ENCODE data around the gene NDN.
A peak's percentile ranks its signal among the peaks of the same experiment; 100 is the strongest.
"Not testable (repeated sequence)": the region's sequence is repeated elsewhere in the genome, so short reads cannot be mapped to it uniquely, and the experiment has no call there.

NDN gene, protein sequence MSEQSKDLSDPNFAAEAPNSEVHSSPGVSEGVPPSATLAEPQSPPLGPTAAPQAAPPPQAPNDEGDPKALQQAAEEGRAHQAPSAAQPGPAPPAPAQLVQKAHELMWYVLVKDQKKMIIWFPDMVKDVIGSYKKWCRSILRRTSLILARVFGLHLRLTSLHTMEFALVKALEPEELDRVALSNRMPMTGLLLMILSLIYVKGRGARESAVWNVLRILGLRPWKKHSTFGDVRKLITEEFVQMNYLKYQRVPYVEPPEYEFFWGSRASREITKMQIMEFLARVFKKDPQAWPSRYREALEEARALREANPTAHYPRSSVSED

DNA sequence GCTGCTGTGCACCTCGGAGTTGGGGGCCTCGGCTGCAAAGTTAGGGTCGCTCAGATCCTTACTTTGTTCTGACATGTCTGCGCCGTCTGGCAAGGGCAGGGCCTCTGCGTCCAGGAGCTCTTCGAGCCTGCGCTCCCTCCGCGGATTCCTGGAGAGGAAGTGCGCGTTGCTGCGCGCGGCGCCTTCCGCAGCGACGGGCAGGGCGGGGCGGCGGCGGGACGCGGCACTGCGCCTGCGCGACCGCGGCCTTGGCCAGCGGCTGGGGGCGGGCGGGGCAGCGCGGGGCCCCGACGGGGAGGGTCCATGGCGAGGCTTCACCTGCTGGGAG is at the start of gene NDN:
Gene NDN (minus strand): TSS at position 163 of the 328 bp plus-strand sequence. CDS start 88 bp downstream, at position 75.
- TF ChIP-seq, protein P1, sequence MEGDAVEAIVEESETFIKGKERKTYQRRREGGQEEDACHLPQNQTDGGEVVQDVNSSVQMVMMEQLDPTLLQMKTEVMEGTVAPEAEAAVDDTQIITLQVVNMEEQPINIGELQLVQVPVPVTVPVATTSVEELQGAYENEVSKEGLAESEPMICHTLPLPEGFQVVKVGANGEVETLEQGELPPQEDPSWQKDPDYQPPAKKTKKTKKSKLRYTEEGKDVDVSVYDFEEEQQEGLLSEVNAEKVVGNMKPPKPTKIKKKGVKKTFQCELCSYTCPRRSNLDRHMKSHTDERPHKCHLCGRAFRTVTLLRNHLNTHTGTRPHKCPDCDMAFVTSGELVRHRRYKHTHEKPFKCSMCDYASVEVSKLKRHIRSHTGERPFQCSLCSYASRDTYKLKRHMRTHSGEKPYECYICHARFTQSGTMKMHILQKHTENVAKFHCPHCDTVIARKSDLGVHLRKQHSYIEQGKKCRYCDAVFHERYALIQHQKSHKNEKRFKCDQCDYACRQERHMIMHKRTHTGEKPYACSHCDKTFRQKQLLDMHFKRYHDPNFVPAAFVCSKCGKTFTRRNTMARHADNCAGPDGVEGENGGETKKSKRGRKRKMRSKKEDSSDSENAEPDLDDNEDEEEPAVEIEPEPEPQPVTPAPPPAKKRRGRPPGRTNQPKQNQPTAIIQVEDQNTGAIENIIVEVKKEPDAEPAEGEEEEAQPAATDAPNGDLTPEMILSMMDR (IDR thresholded peaks at IDR 0.05) = no peak
- H3K27ac ChIP-seq = peak within 1 kb of the TSS in 1 of 2 donors; percentile 58
- DNase-seq (ENCODE audit: low spot score) = no peak
- peak within 1 kb of the TSS; percentile 71 for H3K4me3 ChIP-seq

GRCh38 chr15:23736033-23736673 is 49.0 kb upstream of the NDN start:
- DNase-seq (ENCODE audit: low spot score) = no peak
- no peak overlapping the region for H3K27ac ChIP-seq
- TF ChIP-seq, protein P1 (IDR thresholded peaks at IDR 0.05) = no peak
- no peak overlapping the region for H3K4me3 ChIP-seq

DNA sequence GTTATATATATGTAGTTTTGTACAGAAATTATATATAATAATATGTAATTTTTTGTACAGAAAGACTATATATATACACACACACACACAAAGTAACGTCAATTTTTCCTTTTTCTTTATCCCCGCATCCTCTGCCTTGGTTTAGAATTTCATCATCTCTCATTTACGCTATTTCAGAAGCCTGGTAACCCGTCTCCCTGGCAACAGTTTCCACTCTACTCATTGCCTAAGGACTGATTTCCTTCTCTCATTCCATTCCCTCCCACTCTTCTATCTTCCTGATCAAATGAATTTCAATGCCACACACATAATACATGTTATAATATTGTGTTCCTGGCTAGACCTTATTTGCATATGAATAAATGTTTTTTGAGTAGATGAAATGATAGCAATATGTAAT is 47.8 kb upstream of the NDN start:
- TF ChIP-seq, protein P1 (IDR thresholded peaks at IDR 0.05) = no peak
- no peak overlapping the region for H3K4me3 ChIP-seq
- no peak for DNase-seq (ENCODE audit: low spot score)
- no peak overlapping the region for H3K27ac ChIP-seq

DNA sequence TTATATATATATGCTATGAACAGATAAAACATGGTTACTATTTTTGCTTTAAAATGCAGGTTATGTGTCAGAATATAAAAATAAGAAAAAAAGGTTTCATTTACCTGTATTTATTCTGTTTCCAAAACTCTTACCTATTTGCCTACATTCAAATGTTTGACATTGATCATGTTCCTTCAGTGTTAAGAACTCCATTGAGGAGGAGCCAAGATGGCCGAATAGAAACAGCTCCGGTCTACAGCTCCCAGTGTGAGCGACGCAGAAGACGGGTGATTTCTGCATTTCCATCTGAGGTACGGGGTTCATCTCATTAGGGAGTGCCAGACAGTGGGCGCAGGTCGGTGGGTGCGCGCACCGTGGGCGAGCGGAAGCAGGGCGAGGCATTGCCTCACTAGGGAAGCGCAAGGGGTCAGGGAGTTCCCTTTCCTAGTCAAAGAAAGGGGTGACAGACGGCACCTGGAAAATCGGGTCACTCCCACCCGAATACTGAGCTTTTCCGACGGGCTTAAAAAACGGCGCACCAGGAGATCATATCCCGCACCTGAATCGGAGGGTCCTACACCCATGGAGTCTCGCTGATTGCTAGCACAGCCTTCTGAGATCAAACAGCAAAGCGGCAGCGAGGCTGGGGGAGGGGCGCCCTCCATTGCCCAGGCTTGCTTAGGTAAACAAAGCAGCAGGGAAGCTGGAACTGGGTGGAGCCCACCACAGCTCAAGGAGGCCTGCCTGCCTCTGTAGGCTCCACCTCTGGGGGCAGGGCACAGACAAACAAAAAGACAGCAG is 27.0 kb upstream of the NDN start:
- not testable (repeated sequence) for DNase-seq (ENCODE audit: low spot score); H3K27ac ChIP-seq; H3K4me3 ChIP-seq

DNA sequence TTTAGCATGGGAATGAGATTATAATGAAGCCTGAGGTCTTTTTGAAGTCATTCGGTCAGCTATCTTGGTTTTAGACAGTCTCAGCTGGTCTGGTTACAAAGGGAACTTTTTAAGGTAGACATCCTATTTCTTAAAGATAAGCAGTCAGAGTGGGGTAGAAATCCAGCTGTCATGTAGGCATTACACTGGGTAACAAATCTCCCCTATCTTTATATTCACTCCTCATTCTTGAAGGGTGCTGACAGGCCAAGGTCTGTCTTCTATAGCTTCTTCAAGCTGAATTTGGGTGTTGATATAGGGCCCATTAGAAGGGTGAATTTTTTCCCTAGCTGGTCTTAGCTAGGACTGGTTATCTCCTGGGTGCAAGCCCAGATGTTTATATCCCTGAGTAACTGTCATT is 21.2 kb upstream of the NDN start:
- no peak overlapping the region for H3K4me3 ChIP-seq
- no peak overlapping the region for H3K27ac ChIP-seq
- DNase-seq (ENCODE audit: low spot score) = no peak
- TF ChIP-seq, protein P1 (IDR thresholded peaks at IDR 0.05) = no peak

DNA sequence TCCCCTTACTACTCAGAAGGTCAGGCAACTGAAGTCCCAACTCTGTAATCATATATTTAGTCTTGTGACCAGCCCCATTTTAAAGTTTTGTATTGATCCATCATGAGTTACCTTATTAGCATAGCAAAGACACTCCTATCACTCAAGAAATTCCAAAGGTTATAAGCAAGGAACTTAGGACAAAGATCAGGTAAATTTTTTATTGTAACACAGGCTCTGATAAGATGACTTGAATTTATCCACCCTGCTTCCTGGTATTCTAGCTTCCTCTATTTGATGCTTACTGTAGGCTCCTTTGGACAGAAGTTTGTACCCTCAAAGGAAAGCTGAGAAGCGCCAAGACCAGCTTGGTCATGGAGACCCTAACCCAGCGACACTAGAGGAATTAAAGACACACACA is 8.2 kb upstream of the NDN start:
- Histone ChIP-seq H3K27ac (no peak overlapping the region), H3K4me3 (no peak overlapping the region)
- DNase-seq (ENCODE audit: low spot score) = no peak
- TF ChIP-seq, protein P1 (IDR thresholded peaks at IDR 0.05) = no peak

DNA sequence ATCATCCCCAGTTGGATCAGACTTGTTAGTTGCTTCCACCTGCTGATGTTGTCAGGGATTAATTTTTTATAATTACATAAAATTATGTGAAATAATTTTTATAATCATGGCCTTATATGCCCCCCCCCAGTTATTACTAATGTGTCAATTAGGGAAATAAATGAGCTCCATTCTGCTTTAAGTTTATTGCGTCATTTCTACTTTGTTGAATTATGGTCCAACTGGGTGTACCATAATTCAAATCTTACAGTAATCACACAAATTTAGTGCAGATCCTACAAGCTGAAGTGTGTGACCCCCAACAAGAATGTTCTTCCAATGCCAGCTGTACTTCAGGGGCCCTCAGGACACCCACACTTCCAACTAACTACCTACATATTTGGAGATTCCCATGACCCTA is 7.5 kb upstream of the NDN start:
- no peak overlapping the region for H3K4me3 ChIP-seq
- no peak overlapping the region for H3K27ac ChIP-seq
- TF ChIP-seq, protein P1 (IDR thresholded peaks at IDR 0.05) = no peak
- DNase-seq (ENCODE audit: low spot score) = no peak
